H1 (cell line): Measurements from ENCODE around the gene THEM5. TPM values are rescaled to one million over a fixed set of nuclear protein-coding genes. Genes with fewer than 3 reads are reported as not detected.

ENCODE experiments used
- CTCF ChIA-PET: fragments of 300-600 bp; sonication (Branson Sonifier 250); formaldehyde crosslinking; loops from one replicate; lab custom pipeline; 2021; ENCODE audit not compliant: partially characterized antibody; lab: Charles Lee
- POLR2A ChIA-PET: fragments of 300-600 bp; sonication (Branson Sonifier 250); formaldehyde crosslinking; loops from one replicate; lab custom pipeline; 2021; ENCODE audit warnings: inconsistent platforms; ENCODE audit not compliant: partially characterized antibody; lab: Charles Lee
- DNase-seq, 2 experiments: peaks; one replicate each; pipeline versions ENCODE4 v3.0.0 to v3.0.0-alpha.2; 2010 to 2022; ENCODE audit warnings: low spot score in 2 of 2, low read depth in 1 of 2, mixed read lengths in 1 of 2
- FAIRE-seq: peaks from 2 replicates; lab custom pipeline; 2011; peaks lifted over from hg19 to GRCh38; lab: Jason Lieb, UNC
- H2AFZ ChIP-seq: 2 replicates; pipeline ENCODE4 v1.8.1; 2012; ENCODE audit warnings: low read length, inconsistent platforms
- H2AK5ac ChIP-seq: 2 replicates; pipeline ENCODE4 v1.6.1; 2013; ENCODE audit warnings: low read depth, low read length
- H2BK120ac ChIP-seq: replicated peaks from 2 replicates; pipeline ENCODE3; 2013; ENCODE audit warnings: low read depth, low read length, inconsistent platforms
- H2BK12ac ChIP-seq: 2 replicates; pipeline ENCODE4 v1.6.1; 2013; ENCODE audit warnings: low read depth, low read length
- H2BK15ac ChIP-seq: 2 replicates; pipeline ENCODE4 v1.6.1; 2013; ENCODE audit warnings: low read length
- H2BK20ac ChIP-seq: 2 replicates; pipeline ENCODE4 v1.6.1; 2013; ENCODE audit warnings: low read length
- H2BK5ac ChIP-seq: 2 replicates; pipeline ENCODE4 v1.6.1; 2013; ENCODE audit warnings: low read depth, low read length
- H3K14ac ChIP-seq: 2 replicates; pipeline ENCODE4 v1.6.1; 2013; ENCODE audit warnings: inconsistent platforms; ENCODE audit not compliant: insufficient read length
- H3K18ac ChIP-seq: 2 replicates; pipeline ENCODE4 v1.6.1; 2013; ENCODE audit warnings: low read length; ENCODE audit errors: extremely low read depth
- H3K23ac ChIP-seq: 2 replicates; pipeline ENCODE4 v1.6.1; 2013; ENCODE audit warnings: inconsistent platforms; ENCODE audit not compliant: insufficient read length
- H3K23me2 ChIP-seq: 2 replicates; pipeline ENCODE4 v1.6.1; 2013; ENCODE audit warnings: low read depth, low read length
- H3K27ac ChIP-seq: 2 replicates; pipeline ENCODE4 v1.6.1; 2011; ENCODE audit warnings: low read depth, low read length, inconsistent platforms
- H3K27me3 ChIP-seq, 4 experiments: replicated peaks in 1 of 4; 1 replicate in 1 of 4; 2 replicates in 3 of 4; pipeline versions ENCODE4 v1.6.1 to v1.8.1; 2011 to 2013; ENCODE audit warnings: low read length in 3 of 4, mild to moderate bottlenecking in 3 of 4, inconsistent platforms in 2 of 4, mixed read lengths in 2 of 4, moderate library complexity in 1 of 4; ENCODE audit not compliant: control insufficient read depth in 3 of 4, insufficient read depth in 3 of 4; ENCODE audit errors: extremely low read depth in 1 of 4
- H3K36me3 ChIP-seq, 4 experiments: 2 replicates each; pipeline versions ENCODE4 v1.6.1 to v1.8.1; 2011 to 2013; ENCODE audit warnings: mild to moderate bottlenecking in 4 of 4, low read length in 3 of 4, moderate library complexity in 2 of 4, control low read depth in 1 of 4, inconsistent platforms in 1 of 4; ENCODE audit not compliant: insufficient read depth in 4 of 4, control insufficient read depth in 2 of 4
- H3K4ac ChIP-seq: replicated peaks from 2 replicates; pipeline ENCODE3; 2013; ENCODE audit warnings: low read length, low read depth, mixed read lengths, inconsistent platforms; ENCODE audit not compliant: insufficient read length
- H3K4me1 ChIP-seq, 4 experiments: replicated peaks in 1 of 4; 1 replicate in 1 of 4; 2 replicates in 3 of 4; pipeline versions ENCODE4 v1.6.1 to v1.8.1; 2011 to 2013; ENCODE audit warnings: low read length in 3 of 4, inconsistent platforms in 2 of 4, mixed read lengths in 1 of 4; ENCODE audit not compliant: insufficient read depth in 4 of 4, control insufficient read depth in 3 of 4
- H3K4me2 ChIP-seq, 2 experiments: 2 replicates each; pipeline versions ENCODE4 v1.6.1 to v1.8.1; 2011 to 2013; ENCODE audit warnings: low read depth in 2 of 2, low read length in 2 of 2, control low read depth in 1 of 2, inconsistent platforms in 1 of 2, mild to moderate bottlenecking in 1 of 2; ENCODE audit not compliant: insufficient read depth in 1 of 2
- H3K4me3 ChIP-seq, 4 experiments: fragments of 200-600, 300-600 bp in 1 of 4; sonication (generic), shearing (Covaris generic), sonication (Bioruptor Twin) in 1 of 4; 2 replicates each; pipeline versions ENCODE4 v1.5.1 to v1.8.1; 2011 to 2016; ENCODE audit warnings: low read length in 4 of 4, low read depth in 3 of 4, control low read depth in 2 of 4, inconsistent platforms in 2 of 4, mild to moderate bottlenecking in 2 of 4, mixed read lengths in 1 of 4, moderate library complexity in 1 of 4; ENCODE audit not compliant: insufficient read depth in 2 of 4; ENCODE audit errors: extremely low read depth in 1 of 4
- H3K56ac ChIP-seq: replicated peaks from 2 replicates; pipeline ENCODE3; 2013; ENCODE audit warnings: low read depth, mild to moderate bottlenecking, mixed read lengths, low read length, inconsistent platforms; ENCODE audit not compliant: insufficient read length
- H3K79me1 ChIP-seq: 2 replicates; pipeline ENCODE4 v1.6.1; 2013; ENCODE audit warnings: low read depth, low read length, control low read depth
- H3K79me2 ChIP-seq, 2 experiments: 2 replicates each; pipeline versions ENCODE4 v1.6.1 to v1.8.1; 2012 to 2013; ENCODE audit warnings: low read length in 2 of 2, mild to moderate bottlenecking in 2 of 2, inconsistent platforms in 1 of 2; ENCODE audit not compliant: insufficient read depth in 2 of 2, control insufficient read depth in 1 of 2
- H3K9ac ChIP-seq, 4 experiments: replicated peaks in 1 of 4; 1 replicate in 1 of 4; 2 replicates in 3 of 4; pipeline versions ENCODE4 v1.6.1 to v1.8.1; 2011 to 2013; ENCODE audit warnings: low read depth in 3 of 4, low read length in 3 of 4, control low read depth in 2 of 4, mild to moderate bottlenecking in 2 of 4, moderate library complexity in 2 of 4, inconsistent platforms in 1 of 4; ENCODE audit errors: extremely low read depth in 1 of 4
- H3K9me3 ChIP-seq, 2 experiments: 2 replicates each; pipeline versions ENCODE4 v1.6.1 to v1.8.1; 2012 to 2013; ENCODE audit warnings: mild to moderate bottlenecking in 2 of 2, moderate library complexity in 2 of 2, control low read depth in 1 of 2, inconsistent platforms in 1 of 2, low read depth in 1 of 2, low read length in 1 of 2, mixed read lengths in 1 of 2; ENCODE audit not compliant: insufficient read depth in 2 of 2
- H4K20me1 ChIP-seq, 2 experiments: replicated peaks in 1 of 2; 2 replicates each; pipeline versions ENCODE3 to v1.8.1; 2011 to 2013; ENCODE audit warnings: inconsistent platforms in 2 of 2, low read length in 2 of 2, mild to moderate bottlenecking in 1 of 2; ENCODE audit not compliant: insufficient read depth in 2 of 2, control insufficient read depth in 1 of 2
- H4K5ac ChIP-seq: 2 replicates; pipeline ENCODE4 v1.6.1; 2013; ENCODE audit warnings: low read length, low read depth, mixed read lengths, inconsistent platforms; ENCODE audit not compliant: insufficient read length
- H4K8ac ChIP-seq: 2 replicates; pipeline ENCODE4 v1.8.0; 2013; ENCODE audit warnings: mild to moderate bottlenecking, moderate library complexity, low read length, inconsistent platforms; ENCODE audit not compliant: insufficient read depth; ENCODE audit errors: extremely low read depth
- H4K91ac ChIP-seq: replicated peaks from 2 replicates; pipeline ENCODE3; 2013; ENCODE audit warnings: low read length, mixed read lengths, inconsistent platforms; ENCODE audit not compliant: insufficient read length
- BCL11A ChIP-seq, 2 experiments: IDR thresholded peaks; one replicate each; pipeline ENCODE4 v1.6.1; 2011; ENCODE audit warnings: low read depth in 2 of 2, low read length in 2 of 2, mild to moderate bottlenecking in 2 of 2
- E2F6 ChIP-seq: IDR thresholded peaks from 2 replicates; pipeline ENCODE4 v1.6.1; 2012; ENCODE audit warnings: inconsistent platforms
- NANOG ChIP-seq: IDR thresholded peaks from 2 replicates; pipeline ENCODE4 v1.6.1; 2011; ENCODE audit warnings: low read length, low read depth, mild to moderate bottlenecking, inconsistent platforms; ENCODE audit not compliant: insufficient read depth, poor library complexity, severe bottlenecking
- POU5F1 ChIP-seq: IDR thresholded peaks from 2 replicates; pipeline ENCODE4 v1.6.1; 2011; ENCODE audit warnings: low read depth, mild to moderate bottlenecking, low read length, moderate library complexity
- RBBP5 ChIP-seq: IDR thresholded peaks from 2 replicates; pipeline ENCODE4 v1.7.1; 2012; ENCODE audit warnings: low read depth, mild to moderate bottlenecking, inconsistent platforms, low read length, moderate library complexity, borderline replicate concordance
- SIN3A ChIP-seq, 2 experiments: IDR thresholded peaks in 1 of 2; conservative IDR thresholded peaks in 1 of 2; 2 replicates each; pipeline ENCODE4 v1.6.1; 2011 to 2012; ENCODE audit warnings: low read length in 2 of 2, improper control_type of control experiment in 1 of 2, low read depth in 1 of 2, mild to moderate bottlenecking in 1 of 2
- SRF ChIP-seq: IDR thresholded peaks from 2 replicates; pipeline ENCODE4 v1.6.1; 2011; ENCODE audit warnings: mild to moderate bottlenecking, low read depth, low read length, moderate library complexity
- TBP ChIP-seq: IDR thresholded peaks from 2 replicates; pipeline ENCODE4 v1.6.1; 2011; ENCODE audit warnings: low read depth, low read length, improper control_type of control experiment
- TEAD4 ChIP-seq: IDR thresholded peaks from 2 replicates; pipeline ENCODE4 v1.6.1; 2012; ENCODE audit warnings: low read depth, low read length, inconsistent platforms, mixed read lengths
- WGBS, 2 experiments: shearing (Covaris generic) in 1 of 2; methylation state at CpG; one replicate each; pipeline versions ENCODE4 v1.1.6 to v1.1.7; 2013 to 2015; ENCODE audit warnings: low lambda C conversion rate in 2 of 2, mixed read lengths in 2 of 2, inconsistent platforms in 1 of 2, low coverage in 1 of 2, missing lambda C conversion rate in 1 of 2; ENCODE audit not compliant: insufficient replicate concordance in 2 of 2, insufficient coverage in 1 of 2, insufficient read length in 1 of 2; ENCODE audit errors: extremely low coverage in 1 of 2, missing lambda C conversion rate in 1 of 2; 5-methylcytosine and 5-hydroxymethylcytosine counted together
- polyA plus RNA-seq, 7 experiments: library from polyadenylated mRNA; depleted of rRNA in 3 of 7; stranded (reverse) in 5 of 7; unstranded in 2 of 7; fragments of >200 nt in 5 of 7; fragments of 200-250 nt in 2 of 7; gene quantifications; 1 replicate in 5 of 7; 2 replicates in 1 of 7; 4 replicates in 1 of 7; pipeline versions ENCODE4 v1.2.1 to v1.2.3, GENCODE V29; 2011 to 2013; ENCODE audit warnings: missing spikeins in 2 of 7, mixed read lengths in 2 of 7
- total RNA-seq: library from RNA; stranded (reverse); fragmentation: NEBNext Ultra II Directional; extraction: Animal tissue kit (Norgen Biotek cat#: 25700); gene quantifications from 2 replicates; pipeline ENCODE4 v1.2.1, GENCODE V29; 2021

THEM5 gene
- total and polyA plus RNA-seq, 2 of the 8 experiments (the other 6 are each of a cell fraction or from before 2014, with no cell fraction given), result not detected

- CTCF ChIA-PET, result interaction anchor here (0.5 to 2.4 kb wide), 6 partner anchors 9 to 64 kb away, joined by 3 to 5 read pairs (median 4); partner anchors contain the start of gene C2CD4D
- H3K4me2 ChIP-seq, result peak overlapping the region; percentile 38 to 44
- no peak for TF ChIP-seq POU5F1
- TF ChIP-seq TBP, result no peak
- TF ChIP-seq RBBP5, result no peak
- TF ChIP-seq SRF, result no peak
- no peak for TF ChIP-seq BCL11A (IDR thresholded peaks at IDR 0.05; ENCODE audit: low read depth in 2 of 2, low read length in 2 of 2)
- no peak for TF ChIP-seq NANOG
- no peak for TF ChIP-seq TEAD4
- TF ChIP-seq SIN3A (conservative IDR thresholded peaks at IDR 0.05 in 1 of 2, IDR thresholded peaks at IDR 0.05 in 1 of 2; ENCODE audit: low read depth in 1 of 2, low read length in 2 of 2), result 0 out of 4 replicates have a peak, but pooled peaks of 1 of the 2 experiments have one; percentile 13
- peak; percentile 55 for TF ChIP-seq E2F6
Observed at GRCh38 chr1:151825751-151826660, 27.5 kb downstream of the THEM5 start.

More at GRCh38 chr1:151825751-151826660, 27.5 kb downstream of the THEM5 start:
- H2BK12ac ChIP-seq, result peak overlapping the region; percentile 80; the same call in 1 of the 2 replicates
- POLR2A ChIA-PET, result interaction anchor here (0.9 to 3.7 kb wide), 4 partner anchors 14 to 27 kb away, joined by 3 to 20 read pairs (median 4); partner anchors contain the start of gene C2CD4D
- no peak overlapping the region for H3K56ac ChIP-seq
- peaks cover 14 to 46% (median 32%) of the 10 kb centered on the region in 4 experiments for H3K4me1 ChIP-seq
- H3K27me3 ChIP-seq, result no peaks in the 10 kb centered on the region
- H3K36me3 ChIP-seq, result no peaks in the 10 kb centered on the region
- no peak overlapping the region for H3K4ac ChIP-seq
- peak overlapping the region in 1 of 4 experiments; percentile 33; a peak in 1 of 8 replicates for H3K4me3 ChIP-seq
- H2AK5ac ChIP-seq, result no peak overlapping the region
- no peaks in the 10 kb centered on the region for H3K79me2 ChIP-seq
- H4K20me1 ChIP-seq, result no peaks in the 10 kb centered on the region
- no peak overlapping the region for H3K14ac ChIP-seq
- peaks cover 2% of the 10 kb centered on the region; the same call in 1 of the 2 replicates for H3K23me2 ChIP-seq
- no peak overlapping the region for H3K27ac ChIP-seq
- no peak for FAIRE-seq
- peak overlapping the region; percentile 0; the same call in 1 of the 2 replicates for H4K8ac ChIP-seq
- H4K91ac ChIP-seq, result no peak overlapping the region
- H2BK5ac ChIP-seq, result no peak overlapping the region; the same call in 1 of the 2 replicates
- no peak overlapping the region for H3K23ac ChIP-seq
- DNase-seq, result peak in 1 of 2 experiments; percentile 63
- no peak overlapping the region for H4K5ac ChIP-seq
- no peak overlapping the region for H2BK120ac ChIP-seq
- no peak overlapping the region for H3K9ac ChIP-seq
- no peak overlapping the region; the same call in 1 of the 2 replicates for H2AFZ ChIP-seq
- peak overlapping the region; percentile 43; the same call in 1 of the 2 replicates for H2BK20ac ChIP-seq
- H3K9me3 ChIP-seq, result no peaks in the 10 kb centered on the region
- H3K79me1 ChIP-seq, result no peaks in the 10 kb centered on the region
- peak overlapping the region; percentile 62 for H3K18ac ChIP-seq
- 49% methylated on average over 21 of the region's 21 CpGs; no CpG with 5 or more reads in 1 of the 2 experiments for WGBS, 2 experiments
- H2BK15ac ChIP-seq, result peak overlapping the region; percentile 83
